ENCODE measurements around the gene OR2V2. TPM values are rescaled to one million over a fixed set of nuclear protein-coding genes. Genes with fewer than 3 reads are reported as not detected.
A peak's percentile ranks its signal among the peaks of the same experiment; 100 is the strongest.
"Not testable (repeated sequence)": the region's sequence is repeated elsewhere in the genome, so short reads cannot be mapped to it uniquely, and the experiment has no call there.

Gene OR2V2
- total RNA-seq, 1 experiment from 2014 or later = not detected

DNA sequence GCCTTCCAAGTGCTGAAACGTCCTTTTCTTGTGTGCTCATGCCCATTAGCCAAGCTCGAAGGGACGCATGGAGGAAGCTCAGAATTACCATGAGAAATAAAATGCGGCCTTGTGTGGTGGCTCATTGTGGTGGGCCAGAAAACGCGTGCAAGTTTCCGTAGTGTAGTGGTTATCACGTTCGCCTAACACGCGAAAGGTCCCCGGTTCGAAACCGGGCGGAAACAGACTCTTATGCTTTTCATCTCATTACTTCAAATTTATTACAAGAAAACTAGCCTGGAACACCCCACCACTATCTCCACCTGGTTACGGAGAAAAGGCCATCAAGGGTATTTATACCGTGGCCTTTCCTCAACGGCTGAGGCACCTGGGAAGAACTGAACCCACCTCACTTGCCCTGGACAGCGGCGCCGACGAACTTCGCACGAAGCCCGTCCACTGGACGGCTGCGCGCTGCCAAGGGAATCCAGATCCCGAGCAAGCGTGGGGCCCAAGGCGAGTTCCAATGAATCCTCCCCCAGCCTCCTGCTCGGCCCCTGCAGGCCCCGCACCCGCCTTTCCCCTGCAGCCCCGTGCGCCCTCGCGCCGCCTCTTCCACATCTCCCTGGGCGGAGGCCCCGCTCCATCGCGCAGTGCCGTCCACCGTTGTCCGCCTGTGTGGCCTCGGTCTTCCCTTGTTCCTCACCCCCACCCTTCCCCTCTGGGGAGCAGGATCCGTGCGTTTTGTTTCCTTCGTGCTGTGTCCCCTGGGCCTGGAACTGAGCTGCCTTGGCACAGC is 22.3 kb downstream of the OR2V2 start:
- peak; percentile 95 for DNase-seq (ENCODE audit: low read depth)

DNA sequence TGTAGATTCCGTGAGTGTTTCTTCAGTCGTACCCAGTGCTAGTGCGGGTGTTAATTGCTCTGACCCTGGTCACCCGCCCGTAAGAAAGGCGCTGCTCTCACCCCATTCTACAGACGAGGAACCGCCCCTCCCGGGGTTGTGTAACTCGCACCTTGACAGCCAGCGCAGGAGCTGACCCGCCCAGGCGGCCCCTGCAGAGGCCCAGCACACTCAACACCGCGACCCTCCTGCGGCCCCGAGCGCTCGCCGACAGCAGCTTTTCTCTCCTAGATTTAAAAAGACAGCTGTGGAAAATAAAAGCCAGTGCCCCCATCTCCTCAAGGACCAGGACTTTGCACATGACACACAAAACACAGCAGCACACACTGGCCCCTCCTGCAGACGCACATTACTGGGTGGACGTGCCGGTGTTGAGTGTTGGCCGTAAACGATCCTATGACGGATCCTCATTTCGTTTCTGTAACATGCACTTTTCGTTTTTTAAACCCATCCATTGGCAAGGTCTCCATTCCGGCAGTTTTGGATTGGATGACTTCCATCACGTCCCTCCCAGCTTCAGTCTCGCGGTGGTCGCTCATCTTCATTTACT is 22.9 kb downstream of the OR2V2 start:
- no peak for DNase-seq (ENCODE audit: low read depth)

DNA sequence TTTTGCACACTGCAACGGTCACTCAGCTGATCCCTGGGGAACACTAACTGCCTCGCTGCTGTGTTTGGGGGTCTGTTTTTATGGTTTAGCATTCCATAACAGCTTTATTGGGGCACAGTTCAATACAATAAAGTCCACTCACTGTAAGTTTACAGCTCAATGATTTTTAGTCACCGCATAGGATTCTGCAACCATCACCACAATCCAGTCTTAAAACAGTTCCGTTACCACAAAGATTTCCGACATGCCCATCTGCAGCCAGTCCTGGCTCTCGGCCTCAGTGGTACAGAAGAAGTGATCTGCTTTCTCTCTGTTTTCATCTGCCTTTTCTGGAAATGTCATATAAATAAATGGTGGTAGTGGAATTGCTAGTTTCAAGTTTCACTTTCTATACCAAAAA is 23.6 kb downstream of the OR2V2 start:
- peak; percentile 66 for DNase-seq (ENCODE audit: low read depth)

GRCh38 chr5:181171782-181172181 is 24.4 kb downstream of the OR2V2 start:
- no peak for DNase-seq (ENCODE audit: low read depth)

GRCh38 chr5:181173027-181173419 is 25.6 kb downstream of the OR2V2 start:
- peak; percentile 71 for DNase-seq (ENCODE audit: low read depth)

DNA sequence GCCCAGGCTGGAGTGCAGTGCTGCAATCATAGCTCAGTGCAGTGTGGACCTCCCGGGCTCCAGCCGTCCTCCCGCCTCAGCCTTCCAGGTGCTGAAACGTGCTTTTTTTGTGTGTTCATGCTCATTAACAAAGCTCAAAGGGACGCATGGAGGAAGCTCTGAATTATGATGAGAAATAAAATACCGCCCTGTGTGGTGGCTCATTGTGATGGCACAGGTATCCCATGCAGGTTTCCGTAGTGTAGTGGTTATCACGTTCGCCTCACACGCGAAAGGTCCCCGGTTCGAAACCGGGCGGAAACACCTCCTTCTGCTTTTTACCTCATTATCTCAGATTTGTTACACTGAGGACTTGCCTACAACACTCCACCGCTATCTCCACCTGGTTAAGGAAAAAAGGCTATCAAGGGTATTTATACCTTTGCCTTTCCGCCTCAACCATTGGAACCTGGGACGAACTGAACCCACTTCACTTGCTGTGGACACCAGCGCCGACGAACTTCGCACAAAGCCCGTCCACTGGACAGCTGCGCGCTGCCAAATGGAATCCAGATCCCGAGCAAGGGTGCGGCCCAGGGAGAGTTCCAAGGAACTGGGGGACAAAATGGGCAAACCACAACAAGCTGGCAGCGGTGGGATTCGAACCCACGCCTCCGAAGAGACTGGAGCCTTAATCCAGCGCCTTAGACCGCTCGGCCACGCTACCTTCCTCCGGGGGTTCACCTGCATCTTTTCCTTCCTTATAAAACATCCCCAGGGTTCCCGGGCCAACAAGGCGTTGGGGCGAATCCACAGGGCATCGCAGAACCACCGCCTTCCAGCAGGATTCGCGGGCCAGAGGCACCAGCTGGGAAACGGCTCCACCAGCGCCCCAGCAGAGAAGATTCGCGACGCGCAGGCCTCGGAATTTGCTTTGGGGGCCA is 26.3 kb downstream of the OR2V2 start:
- DNase-seq (ENCODE audit: low read depth) = peak; percentile 96

DNA sequence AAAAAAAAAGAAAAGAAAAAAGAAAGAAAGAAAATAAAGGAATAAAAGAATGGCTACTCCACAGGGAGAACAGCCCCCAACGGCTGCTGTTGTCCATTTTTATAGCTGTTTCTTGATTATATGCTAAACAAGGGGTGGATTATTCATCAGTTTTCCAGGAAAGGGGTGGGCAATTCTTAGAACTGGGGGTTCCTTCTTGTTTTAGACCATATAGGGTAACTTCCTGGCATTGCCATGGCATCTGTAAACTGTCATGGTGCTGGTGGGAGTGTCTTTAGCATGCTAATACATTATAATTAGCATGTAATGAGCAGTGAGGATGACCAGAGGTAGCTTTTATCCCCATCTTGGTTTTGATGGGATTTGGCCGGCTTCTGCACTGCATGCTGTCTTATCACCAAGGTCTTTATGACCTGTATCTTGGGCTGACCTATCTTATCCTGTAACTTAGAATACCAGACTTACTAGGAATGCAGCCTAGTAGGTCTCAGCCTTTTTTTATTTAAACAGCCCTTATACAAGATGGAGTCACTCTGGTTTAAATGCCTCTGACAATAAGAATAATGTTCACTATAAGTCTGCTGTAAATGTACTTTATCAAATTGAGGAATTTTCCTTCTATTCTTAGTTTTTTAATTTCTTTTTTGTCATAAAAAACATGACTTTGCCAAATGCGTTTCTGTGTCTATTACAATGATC is 29.0 kb downstream of the OR2V2 start:
- DNase-seq (ENCODE audit: low read depth) = no peak

GRCh38 chr5:181177559-181177958 is 30.2 kb downstream of the OR2V2 start:
- not testable (repeated sequence) for DNase-seq (ENCODE audit: low read depth)

GRCh38 chr5:181181650-181182565 is 34.5 kb downstream of the OR2V2 start:
- DNase-seq (ENCODE audit: low read depth) = peak; percentile 82

- DNase-seq (ENCODE audit: low read depth) = no peak
Observed at GRCh38 chr5:181182651-181183050, 35.3 kb downstream of the OR2V2 start.

DNA sequence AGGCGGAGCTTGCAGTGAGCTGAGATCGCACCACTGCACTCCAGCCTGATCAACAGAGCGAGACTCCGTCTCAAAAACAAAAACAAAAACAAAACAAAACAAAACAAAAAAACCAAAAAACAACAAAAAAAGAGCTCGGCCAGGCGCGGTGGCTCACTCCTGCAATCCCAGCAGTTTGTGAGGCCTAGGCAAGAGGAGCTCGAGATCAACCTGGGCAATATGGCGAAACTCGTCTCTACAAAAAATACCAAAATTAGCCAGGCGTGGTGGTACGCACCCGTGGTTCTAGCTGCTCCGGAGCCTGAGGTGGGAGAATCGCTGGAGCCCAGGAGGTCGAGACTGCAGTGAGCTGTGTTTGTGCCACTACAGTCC is 37.4 kb downstream of the OR2V2 start:
- DNase-seq (ENCODE audit: low read depth) = no peak

- DNase-seq (ENCODE audit: low read depth) = no peak
Observed at GRCh38 chr5:181185560-181185959, 38.2 kb downstream of the OR2V2 start.

- no peak for DNase-seq (ENCODE audit: low read depth)
Observed at GRCh38 chr5:181186022-181186421, 38.6 kb downstream of the OR2V2 start.

DNA sequence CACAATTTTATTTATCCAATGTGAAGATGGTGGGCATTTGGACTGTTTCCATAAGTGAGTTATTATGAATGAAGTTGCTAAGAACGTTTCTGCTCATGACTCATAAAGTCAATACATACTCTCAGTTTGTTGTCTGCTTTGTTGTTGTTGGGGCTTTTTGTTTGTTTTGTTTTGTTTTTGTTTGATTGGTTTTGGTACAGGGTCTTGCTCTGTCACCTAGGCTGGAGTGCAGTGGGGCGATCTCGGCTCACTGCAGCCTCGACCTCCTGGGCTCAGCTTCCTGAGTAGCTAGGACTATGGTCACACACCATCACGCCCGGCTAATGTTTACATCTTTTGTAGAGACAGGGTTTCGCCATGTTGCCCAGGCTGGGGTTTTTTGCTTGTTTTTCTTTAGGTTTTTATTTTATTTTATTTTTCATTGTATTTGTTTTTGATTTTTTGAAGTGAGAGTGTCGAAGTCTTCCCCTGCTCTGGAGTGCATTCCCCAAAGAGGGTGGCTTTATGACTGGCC is 39.7 kb downstream of the OR2V2 start:
- peak; percentile 34 for DNase-seq (ENCODE audit: low read depth)

DNA sequence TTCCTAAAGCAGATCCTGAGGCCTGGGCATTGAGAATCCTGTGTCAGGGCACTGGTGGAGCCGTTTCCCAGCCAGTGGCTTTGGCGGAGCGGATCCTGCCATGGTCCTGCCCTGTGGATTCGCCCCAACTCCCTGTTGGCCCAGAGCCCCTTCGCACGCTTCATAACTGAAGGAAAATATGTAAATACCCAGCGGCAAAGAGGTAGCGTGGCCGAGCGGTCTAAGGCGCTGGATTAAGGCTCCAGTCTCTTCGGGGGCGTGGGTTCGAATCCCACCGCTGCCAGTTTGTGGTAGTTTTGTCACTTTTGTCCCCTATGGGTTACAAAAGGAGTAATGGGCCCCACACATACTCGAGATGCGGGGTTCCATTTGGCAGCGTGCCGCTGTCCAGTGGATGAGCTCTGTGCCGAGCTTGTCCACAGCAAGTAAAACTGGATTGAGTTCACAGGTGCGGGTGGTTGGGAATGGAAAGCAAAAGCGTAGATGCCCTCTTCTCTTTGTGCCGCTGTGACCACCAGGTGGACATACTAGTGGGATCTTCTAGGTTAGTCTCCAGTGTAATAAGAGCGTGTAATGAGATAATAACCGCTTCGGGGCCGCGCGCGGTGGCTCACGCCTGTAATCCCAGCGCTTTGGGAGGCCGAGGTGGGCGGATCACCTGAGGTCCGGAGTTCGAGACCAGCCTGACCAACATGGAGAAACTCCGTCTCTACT is 40.3 kb downstream of the OR2V2 start:
- DNase-seq (ENCODE audit: low read depth) = peak; percentile 87

DNA sequence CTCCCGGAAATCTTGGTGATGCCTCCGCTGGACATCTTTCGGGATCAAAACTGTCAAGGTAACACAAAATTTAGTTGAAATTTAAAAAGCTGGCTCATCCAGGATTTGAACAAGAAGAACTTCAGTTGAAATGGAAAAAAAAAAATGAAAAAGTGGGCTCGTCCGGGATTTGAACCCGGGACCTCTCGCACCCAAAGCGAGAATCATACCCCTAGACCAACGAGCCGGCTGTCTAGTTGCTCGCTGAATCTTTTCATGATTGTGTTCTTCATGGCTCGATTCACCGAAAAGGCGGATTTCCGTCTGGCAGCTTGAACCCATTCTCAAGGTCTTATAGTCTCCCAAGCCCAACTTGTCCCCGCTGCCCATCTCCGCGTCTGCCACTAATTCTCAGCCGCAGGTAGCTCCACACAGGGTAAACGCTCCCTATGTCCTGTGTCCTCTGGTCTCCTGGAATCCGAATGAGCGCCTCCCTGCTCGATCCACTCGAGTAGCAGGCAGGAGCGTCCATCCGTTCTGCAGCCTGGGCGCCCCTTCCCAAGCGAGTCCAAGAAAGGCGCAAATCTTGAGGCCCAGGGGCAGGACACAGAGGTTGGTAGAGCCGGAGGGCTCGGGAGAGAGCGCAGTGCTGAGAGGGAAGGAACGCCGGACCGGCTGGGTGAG is 41.4 kb downstream of the OR2V2 start:
- peak; percentile 81 for DNase-seq (ENCODE audit: low read depth)

DNA sequence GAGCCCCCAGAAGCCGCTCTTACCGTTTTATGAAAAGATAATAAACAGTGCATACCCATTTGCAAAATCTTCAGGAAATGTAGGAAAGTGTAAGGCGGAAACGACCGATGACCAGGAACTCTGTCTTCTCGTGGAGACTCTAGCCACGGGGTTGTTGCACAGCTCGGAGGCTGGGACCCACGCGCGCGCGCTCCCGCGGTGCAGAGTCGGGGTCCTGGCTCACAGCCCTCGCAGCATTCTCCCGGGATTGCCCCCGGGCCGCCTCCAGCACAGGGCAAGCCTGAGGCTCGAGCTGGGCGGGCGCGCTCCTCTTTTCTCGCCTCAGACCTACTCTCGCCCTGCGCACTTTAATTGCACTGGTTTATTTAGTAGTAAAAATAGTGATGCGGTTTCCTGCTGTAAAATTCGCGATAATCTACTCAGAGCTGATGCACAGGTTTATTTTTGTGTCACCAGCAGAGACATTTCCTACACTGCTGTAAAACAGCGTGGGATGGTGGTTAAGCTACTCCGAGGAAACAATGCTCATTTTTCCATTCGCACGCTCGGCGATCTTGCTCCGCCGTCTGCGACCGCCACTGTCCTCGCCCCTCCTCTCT is 42.1 kb downstream of the OR2V2 start:
- DNase-seq (ENCODE audit: low read depth) = peak; percentile 62

- peak; percentile 40 for DNase-seq (ENCODE audit: low read depth)
Observed at GRCh38 chr5:181189962-181190710, 42.8 kb downstream of the OR2V2 start.

Measured in Daoy (cell line).